HepG2 (cell line): ENCODE results near the gene ADCY9. TPM values are rescaled to one million over a fixed set of nuclear protein-coding genes. Genes with fewer than 3 reads are reported as not detected.

Experiments
- ATAC-seq: fragments of 200-7000 bp; cut with Tn5 transposase; 3 replicates; pipeline ENCODE4 v1.9.1; 2020; ENCODE audit warnings: mild to moderate bottlenecking, moderate library complexity
- BruUV-seq: library from RNA; stranded (reverse); fragments of 400-500 nt; replicated peaks from 2 replicates; lab custom pipeline; 2021; lab: Mats Ljungman, UMichigan
- CTCF ChIA-PET: fragments of 300-600 bp; formaldehyde crosslinking; extraction: SDS; loops from one replicate; lab custom pipeline; 2021; ENCODE audit warnings: low total read pairs, inconsistent platforms, low intra/inter-chr PET ratio; lab: Yijun Ruan, JAX
- POLR2A ChIA-PET: fragments of 350-600 bp; sonication (Branson Sonifier 250); formaldehyde crosslinking; loops from one replicate; lab custom pipeline; 2020; ENCODE audit warnings: antibody characterized with exemption, inconsistent platforms; lab: Yijun Ruan, JAX
- DNase-seq: peaks from one replicate; pipeline ENCODE4 v3.0.0-alpha.2; 2015; ENCODE audit warnings: low spot score
- FAIRE-seq: peaks from 3 replicates; lab custom pipeline; 2011; peaks lifted over from hg19 to GRCh38; lab: Jason Lieb, UNC
- H2AFZ ChIP-seq: one replicate; pipeline ENCODE4 v1.6.1; 2011; ENCODE audit warnings: low read length, inconsistent platforms
- H3K27ac ChIP-seq: fragments of 300-600 bp; 3 replicates; pipeline ENCODE4 v1.8.0; 2011; ENCODE audit warnings: mixed run types, mild to moderate bottlenecking, mixed read lengths, low read length, inconsistent platforms; ENCODE audit not compliant: insufficient read depth; ENCODE audit errors: extremely low read length
- H3K27me3 ChIP-seq, 2 experiments: fragments of 200-600 bp in 1 of 2; 2 replicates in 1 of 2; 3 replicates in 1 of 2; pipeline versions ENCODE4 v1.6.0 to v1.8.0; 2011; ENCODE audit warnings: low read length in 2 of 2, mild to moderate bottlenecking in 2 of 2, moderate library complexity in 2 of 2, inconsistent platforms in 1 of 2; ENCODE audit not compliant: insufficient read depth in 2 of 2, control insufficient read depth in 1 of 2
- H3K36me3 ChIP-seq, 2 experiments: fragments of 200-600 bp in 1 of 2; replicated peaks in 1 of 2; 2 replicates in 1 of 2; 3 replicates in 1 of 2; pipeline versions ENCODE4 v1.5.1 to v1.8.0; 2011; ENCODE audit warnings: low read length in 2 of 2, inconsistent platforms in 1 of 2; ENCODE audit not compliant: insufficient read depth in 2 of 2, control insufficient read depth in 1 of 2
- H3K4me1 ChIP-seq: 2 replicates; pipeline ENCODE4 v1.5.1; 2012; ENCODE audit warnings: low read length, inconsistent platforms; ENCODE audit not compliant: insufficient read depth
- H3K4me2 ChIP-seq: 2 replicates; pipeline ENCODE4 v1.6.0; 2011; ENCODE audit warnings: low read depth, low read length, inconsistent platforms
- H3K4me3 ChIP-seq, 3 experiments: fragments of 200-600 bp in 1 of 3; sonication (generic), shearing (Covaris generic) in 1 of 3; replicated peaks in 1 of 3; 2 replicates each; pipeline ENCODE4 v1.5.1; 2011 to 2016; ENCODE audit warnings: low read length in 3 of 3, inconsistent platforms in 2 of 3, low read depth in 2 of 3, mild to moderate bottlenecking in 2 of 3, control low read depth in 1 of 3, mixed read lengths in 1 of 3; ENCODE audit not compliant: insufficient read depth in 1 of 3
- H3K79me2 ChIP-seq: one replicate; pipeline ENCODE4 v1.6.1; 2011; ENCODE audit warnings: low read length, inconsistent platforms; ENCODE audit not compliant: insufficient read depth
- H3K9ac ChIP-seq: 2 replicates; pipeline ENCODE4 v1.6.0; 2011; ENCODE audit warnings: mild to moderate bottlenecking, low read depth, low read length, inconsistent platforms; ENCODE audit not compliant: insufficient read depth
- H3K9me3 ChIP-seq: 2 replicates; pipeline ENCODE4 v1.5.1; 2012; ENCODE audit warnings: mild to moderate bottlenecking, low read length
- H4K20me1 ChIP-seq: 2 replicates; pipeline ENCODE4 v1.6.0; 2011; ENCODE audit warnings: inconsistent platforms, mild to moderate bottlenecking, low read length, moderate library complexity; ENCODE audit not compliant: insufficient read depth
- E2F2 ChIP-seq: sonication (generic); formaldehyde crosslinking; IDR thresholded peaks from 2 replicates; pipeline ENCODE4 v1.4.0; 2020; ENCODE audit warnings: missing genetic modification reagents, borderline replicate concordance
- FOXM1 ChIP-seq: sonication (generic); formaldehyde crosslinking; IDR thresholded peaks from 2 replicates; pipeline ENCODE4 v1.5.0; 2020; ENCODE audit warnings: missing genetic modification reagents
- GABPB1 ChIP-seq: IDR thresholded peaks from 2 replicates; pipeline ENCODE4 v1.6.1; 2016; ENCODE audit warnings: mild to moderate bottlenecking, missing genetic modification reagents, moderate library complexity, missing compliant biosample characterization
- HHEX ChIP-seq: IDR thresholded peaks from 2 replicates; pipeline ENCODE4 v1.6.1; 2016; ENCODE audit warnings: control low read depth
- IRX3 ChIP-seq: sonication (generic); formaldehyde crosslinking; IDR thresholded peaks from 2 replicates; pipeline ENCODE4 v1.8.1; 2023; ENCODE audit warnings: mild to moderate bottlenecking, low read depth, missing genetic modification reagents, borderline replicate concordance
- MAF1 ChIP-seq: sonication (generic); formaldehyde crosslinking; IDR thresholded peaks from 2 replicates; pipeline ENCODE4 v1.5.0; 2020; ENCODE audit warnings: missing genetic modification reagents, borderline replicate concordance
- MLLT10 ChIP-seq: sonication (generic); formaldehyde crosslinking; IDR thresholded peaks from 2 replicates; pipeline ENCODE4 v1.4.0; 2020; ENCODE audit warnings: missing genetic modification reagents
- MXI1 ChIP-seq: IDR thresholded peaks from 3 replicates; pipeline ENCODE4 v1.6.1; 2012; ENCODE audit warnings: low read depth, low read length, inconsistent platforms, borderline replicate concordance
- REPIN1 ChIP-seq: sonication (generic); formaldehyde crosslinking; IDR thresholded peaks from 2 replicates; pipeline ENCODE4 v1.8.0; 2022; ENCODE audit warnings: missing genetic modification reagents, low read depth, mild to moderate bottlenecking, borderline replicate concordance
- THYN1 ChIP-seq: sonication (generic); formaldehyde crosslinking; IDR thresholded peaks from 2 replicates; pipeline ENCODE4 v1.8.1; 2023; ENCODE audit warnings: low read depth, mild to moderate bottlenecking, moderate library complexity, missing genetic modification reagents, borderline replicate concordance
- ZMYM2 ChIP-seq: sonication (generic); formaldehyde crosslinking; IDR thresholded peaks from 2 replicates; pipeline ENCODE4 v1.8.0; 2022; ENCODE audit warnings: mild to moderate bottlenecking, missing genetic modification reagents
- ZNF225 ChIP-seq: sonication (generic); formaldehyde crosslinking; IDR thresholded peaks from 2 replicates; pipeline ENCODE4 v1.4.0; 2020; ENCODE audit warnings: mild to moderate bottlenecking, missing genetic modification reagents
- ZNF329 ChIP-seq: sonication (generic); formaldehyde crosslinking; IDR thresholded peaks from 2 replicates; pipeline ENCODE4 v1.9.0; 2021; ENCODE audit warnings: low read depth, mild to moderate bottlenecking, missing genetic modification reagents
- ZNF510 ChIP-seq: sonication (generic); formaldehyde crosslinking; IDR thresholded peaks from 2 replicates; pipeline ENCODE4 v1.4.0; 2020; ENCODE audit warnings: low read depth, mild to moderate bottlenecking, missing genetic modification reagents
- ZNF782 ChIP-seq: sonication (generic); formaldehyde crosslinking; IDR thresholded peaks from 2 replicates; pipeline ENCODE4 v1.4.0; 2020; ENCODE audit warnings: missing genetic modification reagents, mild to moderate bottlenecking, borderline replicate concordance
- ZNF800 ChIP-seq: sonication (generic); formaldehyde crosslinking; IDR thresholded peaks from 2 replicates; pipeline ENCODE4 v1.4.0; 2020; ENCODE audit warnings: missing genetic modification reagents
- WGBS: methylation state at CpG from one replicate; pipeline ENCODE4 v1.1.6; 2017; ENCODE audit warnings: low lambda C conversion rate; 5-methylcytosine and 5-hydroxymethylcytosine counted together
- in situ Hi-C: cut with HindIII; loops from 2 replicates; pipeline ENCODE4 v1.10.0; 2017; ENCODE audit warnings: low pct_unique_long_range_greater_than_20kb; ENCODE audit not compliant: extremely low pct_ligation_motif_present
- intact Hi-C: fragments of 100-400 bp; cut with micrococcal nuclease; formaldehyde crosslinking; loops from one replicate; pipeline ENCODE4 v1.10.0; 2022; ENCODE audit not compliant: unreplicated experiment
- polyA plus RNA-seq, 8 experiments: library from polyadenylated mRNA; depleted of rRNA in 3 of 8; stranded (reverse) in 7 of 8; unstranded in 1 of 8; fragments of >200 nt; fragmentation: Illumina TruSeq in 4 of 8; extraction: Trizol in 4 of 8; gene quantifications; 2 replicates each; pipeline versions ENCODE4 v1.2.1 to v1.2.3, GENCODE V29; 2011 to 2016; ENCODE audit warnings: low read depth in 4 of 8, missing spikeins in 1 of 8, mixed read lengths in 1 of 8; ENCODE audit not compliant: insufficient read depth in 1 of 8
- total RNA-seq, 5 experiments: library from RNA; depleted of rRNA; stranded (reverse); fragments of >200 nt; fragmentation: Illumina TruSeq; extraction: Trizol; gene quantifications; 2 replicates each; pipeline ENCODE4 v1.2.3, GENCODE V29; 2016; ENCODE audit warnings: low read depth in 1 of 5
- TF ChIP-seq, protein P1 (sequence below): sonication (generic); formaldehyde crosslinking; IDR thresholded peaks from 2 replicates; pipeline ENCODE4 v1.5.1; 2020; ENCODE audit warnings: missing genetic modification reagents, mild to moderate bottlenecking, borderline replicate concordance
- TF ChIP-seq, protein P2 (sequence below): sonication (generic); formaldehyde crosslinking; IDR thresholded peaks from 2 replicates; pipeline ENCODE4 v1.8.0; 2023; ENCODE audit warnings: mild to moderate bottlenecking, missing genetic modification reagents

The ADCY9 gene
- total and polyA plus RNA-seq, 2 of the 13 experiments (the other 11 are each of a cell fraction or from before 2014, with no cell fraction given), result 11.2 to 13.9 TPM

- CTCF ChIA-PET, result no interaction called here
- H3K4me1 ChIP-seq, result peaks cover 18% of the 10 kb centered on the region
- H3K4me3 ChIP-seq, result no peak overlapping the region
- no peak overlapping the region for H3K27ac ChIP-seq
- no peaks in the 10 kb centered on the region for H3K27me3 ChIP-seq
- no peaks in the 10 kb centered on the region for H3K79me2 ChIP-seq
- 75% methylated on average over 3 of the region's 10 CpGs for WGBS
- in situ Hi-C loops, result no loop called here
- DNase-seq (no peak), FAIRE-seq (no peak), ATAC-seq (no peak)
- no peak overlapping the region for H3K4me2 ChIP-seq
- H2AFZ ChIP-seq, result no peak overlapping the region
- no peak overlapping the region for H3K9ac ChIP-seq
- intact Hi-C loops, result no loop called here
- H3K9me3 ChIP-seq, result no peaks in the 10 kb centered on the region
- POLR2A ChIA-PET, result no interaction called here
- no peaks in the 10 kb centered on the region for H4K20me1 ChIP-seq
- no TSS peak for BruUV-seq
- no peaks in the 10 kb centered on the region for H3K36me3 ChIP-seq
- no peak for TF ChIP-seq GABPB1 (CRISPR knock-in tag)
- TF ChIP-seq MXI1, result no peak
- no peak for TF ChIP-seq MLLT10 (CRISPR knock-in tag)
- no peak for TF ChIP-seq ZNF800
- TF ChIP-seq HHEX (CRISPR knock-in tag), result no peak
- TF ChIP-seq IRX3, result no peak
- no peak for TF ChIP-seq THYN1 (CRISPR knock-in tag)
- TF ChIP-seq FOXM1 (CRISPR knock-in tag), result no peak
- TF ChIP-seq, protein P1, sequence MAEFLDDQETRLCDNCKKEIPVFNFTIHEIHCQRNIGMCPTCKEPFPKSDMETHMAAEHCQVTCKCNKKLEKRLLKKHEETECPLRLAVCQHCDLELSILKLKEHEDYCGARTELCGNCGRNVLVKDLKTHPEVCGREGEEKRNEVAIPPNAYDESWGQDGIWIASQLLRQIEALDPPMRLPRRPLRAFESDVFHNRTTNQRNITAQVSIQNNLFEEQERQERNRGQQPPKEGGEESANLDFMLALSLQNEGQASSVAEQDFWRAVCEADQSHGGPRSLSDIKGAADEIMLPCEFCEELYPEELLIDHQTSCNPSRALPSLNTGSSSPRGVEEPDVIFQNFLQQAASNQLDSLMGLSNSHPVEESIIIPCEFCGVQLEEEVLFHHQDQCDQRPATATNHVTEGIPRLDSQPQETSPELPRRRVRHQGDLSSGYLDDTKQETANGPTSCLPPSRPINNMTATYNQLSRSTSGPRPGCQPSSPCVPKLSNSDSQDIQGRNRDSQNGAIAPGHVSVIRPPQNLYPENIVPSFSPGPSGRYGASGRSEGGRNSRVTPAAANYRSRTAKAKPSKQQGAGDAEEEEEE (CRISPR knock-in tag), result no peak
- no peak for TF ChIP-seq ZNF225 (CRISPR knock-in tag)
- TF ChIP-seq ZNF510, result no peak
- TF ChIP-seq ZNF782 (CRISPR knock-in tag), result no peak
- no peak for TF ChIP-seq ZNF329 (CRISPR knock-in tag)
- TF ChIP-seq ZMYM2 (CRISPR knock-in tag), result no peak
- no peak for TF ChIP-seq REPIN1 (CRISPR knock-in tag)
- TF ChIP-seq, protein P2, sequence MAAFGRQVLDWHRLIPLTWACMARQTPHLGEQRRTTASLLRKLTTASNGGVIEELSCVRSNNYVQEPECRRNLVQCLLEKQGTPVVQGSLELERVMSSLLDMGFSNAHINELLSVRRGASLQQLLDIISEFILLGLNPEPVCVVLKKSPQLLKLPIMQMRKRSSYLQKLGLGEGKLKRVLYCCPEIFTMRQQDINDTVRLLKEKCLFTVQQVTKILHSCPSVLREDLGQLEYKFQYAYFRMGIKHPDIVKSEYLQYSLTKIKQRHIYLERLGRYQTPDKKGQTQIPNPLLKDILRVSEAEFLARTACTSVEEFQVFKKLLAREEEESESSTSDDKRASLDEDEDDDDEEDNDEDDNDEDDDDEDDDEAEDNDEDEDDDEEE (CRISPR knock-in tag), result no peak
- TF ChIP-seq MAF1 (CRISPR knock-in tag), result no peak
- no peak for TF ChIP-seq E2F2 (CRISPR knock-in tag)
These were observed 17.7 kb upstream of the ADCY9 start for GRCh38 chr16:4133897-4134372.
